Ectodermal cell (in vitro differentiated cells): ENCODE measurements around the gene MAPK13.
"Not testable (repeated sequence)": the region's sequence is repeated elsewhere in the genome, so short reads cannot be mapped to it uniquely, and the experiment has no call there.

Source experiments
- H3K27ac ChIP-seq: 2 replicates; pipeline ENCODE4 v1.7.0; 2013; ENCODE audit warnings: mild to moderate bottlenecking, low read depth, low read length; ENCODE audit not compliant: insufficient read depth, poor library complexity, severe bottlenecking
- H3K27me3 ChIP-seq: 2 replicates; pipeline ENCODE4 v1.7.0; 2013; ENCODE audit warnings: mild to moderate bottlenecking, low read length; ENCODE audit not compliant: insufficient read depth, control insufficient read depth, poor library complexity, severe bottlenecking
- H3K36me3 ChIP-seq: one replicate; pipeline ENCODE4 v1.7.0; 2013; ENCODE audit warnings: low read length; ENCODE audit not compliant: control insufficient read depth, insufficient read depth
- H3K4me1 ChIP-seq: one replicate; pipeline ENCODE4 v1.7.0; 2013; ENCODE audit warnings: low read length; ENCODE audit not compliant: control insufficient read depth, insufficient read depth
- H3K4me3 ChIP-seq: 2 replicates; pipeline ENCODE4 v1.7.0; 2013; ENCODE audit warnings: low read depth, low read length, control low read depth; ENCODE audit not compliant: insufficient read depth
- H3K9me3 ChIP-seq: 2 replicates; pipeline ENCODE4 v1.7.0; 2013; ENCODE audit warnings: mild to moderate bottlenecking, low read length, moderate library complexity; ENCODE audit not compliant: control insufficient read depth
- WGBS, 2 experiments: methylation state at CpG; one replicate each; pipeline ENCODE4 v1.1.7; 2013; ENCODE audit warnings: missing lambda C conversion rate in 2 of 2; 5-methylcytosine and 5-hydroxymethylcytosine counted together

The MAPK13 gene

GRCh38 chr6:36127462-36128016 is 2.8 kb upstream of the MAPK13 start:
- peaks cover 8% of the 10 kb centered on the region for H3K4me1 ChIP-seq
- 88% methylated on average over 8 of the region's 8 CpGs for WGBS, 2 experiments
- H3K36me3 ChIP-seq = no peaks in the 10 kb centered on the region
- no peak overlapping the region for H3K27ac ChIP-seq
- H3K9me3 ChIP-seq = no peaks in the 10 kb centered on the region
- no peak overlapping the region for H3K4me3 ChIP-seq
- H3K27me3 ChIP-seq = peaks cover 34% of the 10 kb centered on the region

- WGBS, 2 experiments = 95% methylated on average over 5 of the region's 5 CpGs
- Histone ChIP-seq H3K36me3 (no peaks in the 10 kb centered on the region), H3K4me1 (peaks cover 8% of the 10 kb centered on the region), H3K4me3 (no peak overlapping the region), H3K27me3 (peaks cover 34% of the 10 kb centered on the region), H3K9me3 (no peaks in the 10 kb centered on the region), H3K27ac (no peak overlapping the region)
These were observed 2.2 kb upstream of the MAPK13 start for GRCh38 chr6:36128073-36128472.

GRCh38 chr6:36128793-36129192 is 1.5 kb upstream of the MAPK13 start:
- no peak overlapping the region for H3K27ac ChIP-seq
- H3K9me3 ChIP-seq = no peaks in the 10 kb centered on the region
- peaks cover 8% of the 10 kb centered on the region for H3K4me1 ChIP-seq
- no peaks in the 10 kb centered on the region for H3K36me3 ChIP-seq
- WGBS, 2 experiments = 89 to 90% methylated on average over 3 of the region's 3 CpGs
- peaks cover 34% of the 10 kb centered on the region for H3K27me3 ChIP-seq
- H3K4me3 ChIP-seq = no peak overlapping the region

- not testable (repeated sequence) for H3K36me3 ChIP-seq
- 92 to 97% methylated on average over 14 to 16 of the region's 16 CpGs for WGBS, 2 experiments
These were observed 979 bp upstream of the MAPK13 start for GRCh38 chr6:36129334-36129733.

GRCh38 chr6:36130667-36131510 is 576 bp downstream of the MAPK13 start:
- Histone ChIP-seq H3K4me3 (no peak overlapping the region), H3K27ac (no peak overlapping the region), H3K27me3 (peaks cover 34% of the 10 kb centered on the region), H3K4me1 (peaks cover 8% of the 10 kb centered on the region), H3K9me3 (no peaks in the 10 kb centered on the region), H3K36me3 (no peaks in the 10 kb centered on the region)
- WGBS, 2 experiments = 48 to 54% methylated on average over 52 of the region's 52 CpGs

More at GRCh38 chr6:36129334-36129733, 979 bp upstream of the MAPK13 start:
- not testable (repeated sequence) for H3K9me3 ChIP-seq, H3K27ac ChIP-seq, H3K4me1 ChIP-seq, H3K4me3 ChIP-seq
- peaks cover 34% of the 10 kb centered on the region for H3K27me3 ChIP-seq

GRCh38 chr6:36131511-36132245 is 1.4 kb downstream of the MAPK13 start:
- no peaks in the 10 kb centered on the region for H3K36me3 ChIP-seq
- H3K27ac ChIP-seq = no peak overlapping the region
- H3K9me3 ChIP-seq = no peaks in the 10 kb centered on the region
- H3K4me3 ChIP-seq = no peak overlapping the region
- peaks cover 8% of the 10 kb centered on the region for H3K4me1 ChIP-seq
- peaks cover 34% of the 10 kb centered on the region for H3K27me3 ChIP-seq
- WGBS, 2 experiments = 72 to 79% methylated on average over 8 of the region's 8 CpGs

GRCh38 chr6:36132246-36132895 is 2.1 kb downstream of the MAPK13 start:
- Histone ChIP-seq H3K27ac (no peak overlapping the region), H3K27me3 (peaks cover 34% of the 10 kb centered on the region), H3K4me3 (no peak overlapping the region), H3K4me1 (peaks cover 8% of the 10 kb centered on the region), H3K36me3 (no peaks in the 10 kb centered on the region), H3K9me3 (no peaks in the 10 kb centered on the region)
- 76% methylated on average over 5 of the region's 5 CpGs for WGBS, 2 experiments

- Histone ChIP-seq H3K36me3 (no peaks in the 10 kb centered on the region), H3K4me3 (no peak overlapping the region), H3K27ac (no peak overlapping the region), H3K4me1 (peaks cover 11% of the 10 kb centered on the region), H3K9me3 (no peaks in the 10 kb centered on the region), H3K27me3 (peaks cover 34% of the 10 kb centered on the region)
- WGBS, 2 experiments = 89 to 94% methylated on average over 4 of the region's 4 CpGs
These were observed 2.8 kb downstream of the MAPK13 start for GRCh38 chr6:36133148-36133547.

GRCh38 chr6:36133912-36134311 is 3.6 kb downstream of the MAPK13 start:
- Histone ChIP-seq H3K4me3 (no peak overlapping the region), H3K36me3 (no peaks in the 10 kb centered on the region), H3K27ac (no peak overlapping the region), H3K4me1 (peaks cover 12% of the 10 kb centered on the region), H3K9me3 (no peaks in the 10 kb centered on the region), H3K27me3 (peaks cover 29% of the 10 kb centered on the region)
- WGBS, 2 experiments = 88 to 90% methylated on average over 4 of the region's 4 CpGs
